ENCODE results near the gene ARHGEF12. TPM values are rescaled to one million over a fixed set of nuclear protein-coding genes. Genes with fewer than 3 reads are reported as not detected.

ARHGEF12 gene
- total and polyA plus RNA-seq, 2 experiments from 2014 or later = 9.0 to 38.9 TPM

- Histone ChIP-seq H3K27ac (ENCODE audit: low read depth) (no peak overlapping the region), H3K36me3 (ENCODE audit: insufficient read depth) (peaks cover 14% of the 10 kb centered on the region), H3K9me2 (ENCODE audit: insufficient read depth) (no peaks in the 10 kb centered on the region), H3K4me1 (ENCODE audit: insufficient read depth) (no peaks in the 10 kb centered on the region), H3F3A (replicated peaks; ENCODE audit: low read depth) (no peaks in the 10 kb centered on the region), H2AFZ (no peak overlapping the region), H3K4me3 (no peak overlapping the region), H4K20me1 (replicated peaks; ENCODE audit: insufficient read depth) (no peaks in the 10 kb centered on the region), H3K27me3 (ENCODE audit: insufficient read depth) (no peaks in the 10 kb centered on the region), H3K4me2 (no peak overlapping the region), H3K79me2 (replicated peaks; ENCODE audit: insufficient read depth) (no peaks in the 10 kb centered on the region)
- peaks cover 34% of the 10 kb centered on the region for H3K36me3 Mint-ChIP-seq (ENCODE audit: low read depth)
- DNase-seq (ENCODE audit: low spot score) (no peak), ATAC-seq (no peak)
- H3K4me3 Mint-ChIP-seq = no peak overlapping the region
- no peaks in the 10 kb centered on the region for H3K9me3 Mint-ChIP-seq
- peaks cover 4% of the 10 kb centered on the region for H3K27me3 Mint-ChIP-seq (ENCODE audit: insufficient read depth, low read depth, poor library complexity)
- TF ChIP-seq NANOG (IDR thresholded peaks at IDR 0.05; ENCODE audit: borderline replicate concordance) (no peak), JUNB (IDR thresholded peaks at IDR 0.05; ENCODE audit: unreplicated experiment) (no peak), CTCF (conservative IDR thresholded peaks at IDR 0.05; ENCODE audit: low read depth in 2 of 2) (no peak), STAT1 (IDR thresholded peaks at IDR 0.05; ENCODE audit: unreplicated experiment) (no peak), POLR2AphosphoS5 (IDR thresholded peaks at IDR 0.05; ENCODE audit: low read depth) (no peak), EZH2 (IDR thresholded peaks at IDR 0.05; ENCODE audit: low read depth, unreplicated experiment) (no peak), ETS1 (IDR thresholded peaks at IDR 0.05) (no peak), CREB1 (CRISPR knock-in tag; IDR thresholded peaks at IDR 0.05; ENCODE audit: low read depth) (no peak), ZNF114 (CRISPR knock-in tag; IDR thresholded peaks at IDR 0.05) (no peak), EZH2phosphoT487 (IDR thresholded peaks at IDR 0.05; ENCODE audit: unreplicated experiment) (no peak), ZNF462 (CRISPR knock-in tag; IDR thresholded peaks at IDR 0.05) (no peak)
- peaks cover 9% of the 10 kb centered on the region; the same call in 2 of the 3 replicates for H3K4me1 Mint-ChIP-seq
- no peak overlapping the region for H3K27ac Mint-ChIP-seq
These were observed 148.5 kb downstream of the ARHGEF12 start for GRCh38 chr11:120484722-120485121.
